ENCODE data around the gene PODNL1.

- TF ChIP-seq NFIC (IDR thresholded peaks at IDR 0.05; ENCODE audit: low read depth, low read length), result no peak
- TF ChIP-seq RFX5 (IDR thresholded peaks at IDR 0.05; ENCODE audit: low read depth, low read length), result no peak
- TF ChIP-seq EGR1 (IDR thresholded peaks at IDR 0.05; ENCODE audit: borderline replicate concordance in 1 of 2, low read depth in 2 of 2, low read length in 2 of 2), result no peak
- no peak for TF ChIP-seq CTCF (IDR thresholded peaks at IDR 0.05 in 2 of 3, conservative IDR thresholded peaks at IDR 0.05 in 1 of 3; ENCODE audit: control insufficient read depth in 2 of 3, extremely low read depth in 1 of 3, insufficient read depth in 1 of 3, low read depth in 3 of 3, low read length in 3 of 3)
- no peak for TF ChIP-seq RCOR1 (conservative IDR thresholded peaks at IDR 0.05; ENCODE audit: low read depth, low read length)
- TF ChIP-seq GABPA (IDR thresholded peaks at IDR 0.05; ENCODE audit: low read depth), result no peak
- no peak for TF ChIP-seq BCL3 (IDR thresholded peaks at IDR 0.05; ENCODE audit: borderline replicate concordance, insufficient read depth, low read depth, low read length, poor library complexity, severe bottlenecking)
- no peak for TF ChIP-seq EP300 (IDR thresholded peaks at IDR 0.05; ENCODE audit: borderline replicate concordance in 1 of 2, control insufficient read depth in 1 of 2, low read depth in 2 of 2, low read length in 2 of 2)
- TF ChIP-seq SMC3 (IDR thresholded peaks at IDR 0.05; ENCODE audit: borderline replicate concordance, low read length), result no peak
- no peak for TF ChIP-seq CUX1 (IDR thresholded peaks at IDR 0.05; ENCODE audit: insufficient replicate concordance, low read depth, low read length)
- no peak for TF ChIP-seq SUPT20H (IDR thresholded peaks at IDR 0.05; ENCODE audit: borderline replicate concordance, control insufficient read depth, low read depth, low read length)
- no peak for TF ChIP-seq ESRRA (IDR thresholded peaks at IDR 0.05; ENCODE audit: low read length)
- no peak for TF ChIP-seq MEF2A (IDR thresholded peaks at IDR 0.05; ENCODE audit: insufficient read depth, low read depth, low read length)
Observed at GRCh38 chr19:13958043-13958442, 19.8 kb upstream of the PODNL1 start.
